ENCODE data around the gene SPINK9.
"Not testable (repeated sequence)": the region's sequence is repeated elsewhere in the genome, so short reads cannot be mapped to it uniquely, and the experiment has no call there.

Gene SPINK9

GRCh38 chr5:148335259-148335658 lies at the start of gene SPINK9:
TSS of gene SPINK9 (plus strand) at chr5:148335559. CDS start at chr5:148335614, 55 bp downstream.
- Mint-ChIP-seq H3K27me3 (peaks cover 5% of the 10 kb centered on the region), H3K4me3 (no peak within 1 kb of the TSS), H3K36me3 (ENCODE audit: low read depth) (no peaks in the 10 kb centered on the region), H3K27ac (no peak within 1 kb of the TSS), H3K9me3 (peaks cover 6% of the 10 kb centered on the region), H3K4me1 (ENCODE audit: low read depth) (no peaks in the 10 kb centered on the region)
- no peak for DNase-seq

GRCh38 chr5:148290271-148291195 lies 44.8 kb upstream of the SPINK9 start:
- Mint-ChIP-seq H3K27ac (no peak overlapping the region), H3K4me1 (ENCODE audit: low read depth) (no peaks in the 10 kb centered on the region), H3K9me3 (no peaks in the 10 kb centered on the region), H3K36me3 (ENCODE audit: low read depth) (no peaks in the 10 kb centered on the region), H3K27me3 (no peaks in the 10 kb centered on the region), H3K4me3 (no peak overlapping the region)
- no peak for DNase-seq

GRCh38 chr5:148297731-148298130 lies 37.6 kb upstream of the SPINK9 start:
- H3K9me3 Mint-ChIP-seq = no peaks in the 10 kb centered on the region
- H3K27ac Mint-ChIP-seq = no peak overlapping the region
- H3K4me1 Mint-ChIP-seq (ENCODE audit: low read depth) = no peaks in the 10 kb centered on the region
- H3K4me3 Mint-ChIP-seq = no peak overlapping the region
- no peak for DNase-seq
- H3K27me3 Mint-ChIP-seq = no peaks in the 10 kb centered on the region
- no peaks in the 10 kb centered on the region for H3K36me3 Mint-ChIP-seq (ENCODE audit: low read depth)

- Mint-ChIP-seq H3K4me1 (ENCODE audit: low read depth) (no peaks in the 10 kb centered on the region), H3K36me3 (ENCODE audit: low read depth) (no peaks in the 10 kb centered on the region), H3K4me3 (no peak overlapping the region), H3K27ac (no peak overlapping the region), H3K27me3 (peaks cover 15% of the 10 kb centered on the region), H3K9me3 (peaks cover 15% of the 10 kb centered on the region)
- DNase-seq = no peak
Observed at GRCh38 chr5:148306446-148306845, 28.9 kb upstream of the SPINK9 start.

- peaks cover 15% of the 10 kb centered on the region for H3K9me3 Mint-ChIP-seq
- no peak overlapping the region for H3K27ac Mint-ChIP-seq
- no peak overlapping the region for H3K4me3 Mint-ChIP-seq
- no peaks in the 10 kb centered on the region for H3K36me3 Mint-ChIP-seq (ENCODE audit: low read depth)
- no peaks in the 10 kb centered on the region for H3K4me1 Mint-ChIP-seq (ENCODE audit: low read depth)
- H3K27me3 Mint-ChIP-seq = peaks cover 15% of the 10 kb centered on the region
- DNase-seq = no peak
Observed at GRCh38 chr5:148309019-148309418, 26.3 kb upstream of the SPINK9 start.

- Mint-ChIP-seq H3K27me3 (peaks cover 15% of the 10 kb centered on the region), H3K9me3 (peaks cover 15% of the 10 kb centered on the region), H3K4me1 (ENCODE audit: low read depth) (no peaks in the 10 kb centered on the region), H3K27ac (no peak overlapping the region), H3K4me3 (no peak overlapping the region), H3K36me3 (ENCODE audit: low read depth) (no peaks in the 10 kb centered on the region)
- no peak for DNase-seq
Observed at GRCh38 chr5:148309746-148310145, 25.6 kb upstream of the SPINK9 start.

- no peak for DNase-seq
- Mint-ChIP-seq H3K4me3 (no peak overlapping the region), H3K27ac (no peak overlapping the region), H3K9me3 (peaks cover 15% of the 10 kb centered on the region), H3K27me3 (peaks cover 15% of the 10 kb centered on the region), H3K36me3 (ENCODE audit: low read depth) (no peaks in the 10 kb centered on the region), H3K4me1 (ENCODE audit: low read depth) (no peaks in the 10 kb centered on the region)
Observed at GRCh38 chr5:148311484-148311883, 23.9 kb upstream of the SPINK9 start.

GRCh38 chr5:148312153-148312552 lies 23.2 kb upstream of the SPINK9 start, which contains the start of gene SPINK7:
TSS of gene SPINK7 (plus strand) at chr5:148312423. CDS start at chr5:148312484, 61 bp downstream.
- Mint-ChIP-seq H3K4me1 (ENCODE audit: low read depth) (no peaks in the 10 kb centered on the region), H3K9me3 (peaks cover 15% of the 10 kb centered on the region), H3K27ac (no peak within 1 kb of the TSS), H3K27me3 (peaks cover 15% of the 10 kb centered on the region), H3K4me3 (no peak within 1 kb of the TSS), H3K36me3 (ENCODE audit: low read depth) (no peaks in the 10 kb centered on the region)
- DNase-seq = no peak

GRCh38 chr5:148314187-148314586 lies 21.2 kb upstream of the SPINK9 start:
- Mint-ChIP-seq H3K27me3 (peaks cover 1% of the 10 kb centered on the region), H3K9me3 (peaks cover 8% of the 10 kb centered on the region), H3K36me3 (ENCODE audit: low read depth) (no peaks in the 10 kb centered on the region), H3K27ac (no peak overlapping the region), H3K4me3 (no peak overlapping the region), H3K4me1 (ENCODE audit: low read depth) (no peaks in the 10 kb centered on the region)
- DNase-seq = no peak

- H3K4me1 Mint-ChIP-seq (ENCODE audit: low read depth) = peaks cover 1% of the 10 kb centered on the region
- no peak overlapping the region for H3K4me3 Mint-ChIP-seq
- H3K27ac Mint-ChIP-seq = no peak overlapping the region
- no peaks in the 10 kb centered on the region for H3K36me3 Mint-ChIP-seq (ENCODE audit: low read depth)
- peaks cover 3% of the 10 kb centered on the region for H3K27me3 Mint-ChIP-seq
- peaks cover 2% of the 10 kb centered on the region for H3K9me3 Mint-ChIP-seq
- DNase-seq = no peak
Observed at GRCh38 chr5:148314731-148315130, 20.6 kb upstream of the SPINK9 start.

GRCh38 chr5:148320011-148320963 lies 15.1 kb upstream of the SPINK9 start:
- H3K36me3 Mint-ChIP-seq (ENCODE audit: low read depth); H3K9me3 Mint-ChIP-seq; H3K4me1 Mint-ChIP-seq (ENCODE audit: low read depth); H3K27me3 Mint-ChIP-seq: not testable (repeated sequence)
- Mint-ChIP-seq H3K4me3 (peak overlapping the region; percentile 74), H3K27ac (peak overlapping the region; percentile 18)
- peak; percentile 49 for DNase-seq

GRCh38 chr5:148333262-148333849 lies 2.0 kb upstream of the SPINK9 start:
- no peak for DNase-seq
- Mint-ChIP-seq H3K36me3 (ENCODE audit: low read depth) (no peaks in the 10 kb centered on the region), H3K27me3 (peaks cover 8% of the 10 kb centered on the region), H3K4me1 (ENCODE audit: low read depth) (no peaks in the 10 kb centered on the region), H3K27ac (no peak overlapping the region), H3K4me3 (no peak overlapping the region), H3K9me3 (peaks cover 12% of the 10 kb centered on the region)

GRCh38 chr5:148336704-148337435 lies 1.5 kb downstream of the SPINK9 start:
- Mint-ChIP-seq H3K27me3 (no peaks in the 10 kb centered on the region), H3K27ac (no peak overlapping the region), H3K36me3 (ENCODE audit: low read depth) (no peaks in the 10 kb centered on the region), H3K9me3 (no peaks in the 10 kb centered on the region), H3K4me3 (no peak overlapping the region), H3K4me1 (ENCODE audit: low read depth) (no peaks in the 10 kb centered on the region)
- DNase-seq = no peak
